Activated CD4-positive, alpha-beta T cell treated with anti-CD3 and anti-CD28 coated beads for 36 hours (primary cell): ENCODE measurements around the gene SORCS1. TPM values are rescaled to one million over a fixed set of nuclear protein-coding genes. Genes with fewer than 3 reads are reported as not detected.

Experiments used
- ATAC-seq: fragments of 200-7000 bp; cut with Tn5 transposase; one replicate; pipeline ENCODE4 v1.10.0; 2021; ENCODE audit warnings: mild to moderate bottlenecking, moderate library complexity
- CTCF ChIA-PET: fragments of 350-600 bp; sonication (Branson Sonifier 250); formaldehyde crosslinking; loops from one replicate; lab custom pipeline; 2021; ENCODE audit warnings: antibody characterized with exemption; lab: Charles Lee
- POLR2A ChIA-PET: fragments of 350-600 bp; sonication (Branson Sonifier 250); formaldehyde crosslinking; loops from one replicate; lab custom pipeline; 2021; ENCODE audit warnings: antibody characterized with exemption, inconsistent platforms; lab: Charles Lee
- DNase-seq: peaks from one replicate; pipeline ENCODE4 v3.0.0-alpha.2; 2020
- H3K27ac Mint-ChIP-seq: one replicate; pipeline ENCODE4 v1.8.0; 2021; ENCODE audit warnings: mixed read lengths
- H3K27me3 Mint-ChIP-seq: one replicate; pipeline ENCODE4 v1.8.0; 2021; ENCODE audit warnings: mixed read lengths
- H3K36me3 Mint-ChIP-seq: one replicate; pipeline ENCODE4 v1.8.0; 2021; ENCODE audit warnings: low read depth, mixed read lengths
- H3K4me1 Mint-ChIP-seq: one replicate; pipeline ENCODE4 v1.8.0; 2021; ENCODE audit warnings: mixed read lengths
- H3K4me3 Mint-ChIP-seq: one replicate; pipeline ENCODE4 v1.8.0; 2021; ENCODE audit warnings: mild to moderate bottlenecking, moderate library complexity, mixed read lengths
- H3K9me3 Mint-ChIP-seq: one replicate; pipeline ENCODE4 v1.8.0; 2021; ENCODE audit warnings: low read depth, mixed read lengths
- intact Hi-C, 2 experiments: fragments of 100-400 bp; cut with DNase I in 1 of 2; cut with micrococcal nuclease in 1 of 2; formaldehyde crosslinking; loops; one replicate each; pipeline versions ENCODE4 v1.14.2 to v1.15.1; 2022 to 2024; cut with DNase I, micrococcal nuclease
- total RNA-seq, 2 experiments: library from RNA; stranded (reverse); gene quantifications; one replicate each; pipeline ENCODE4 v1.2.3, GENCODE V29; 2021

The SORCS1 gene
- total RNA-seq, 2 experiments from 2014 or later = not detected

GRCh38 chr10:106741006-106741530, 423.4 kb downstream of the SORCS1 start:
- intact Hi-C loops = no loop called here
- no peak overlapping the region for H3K27ac Mint-ChIP-seq
- CTCF ChIA-PET = no interaction called here

DNA sequence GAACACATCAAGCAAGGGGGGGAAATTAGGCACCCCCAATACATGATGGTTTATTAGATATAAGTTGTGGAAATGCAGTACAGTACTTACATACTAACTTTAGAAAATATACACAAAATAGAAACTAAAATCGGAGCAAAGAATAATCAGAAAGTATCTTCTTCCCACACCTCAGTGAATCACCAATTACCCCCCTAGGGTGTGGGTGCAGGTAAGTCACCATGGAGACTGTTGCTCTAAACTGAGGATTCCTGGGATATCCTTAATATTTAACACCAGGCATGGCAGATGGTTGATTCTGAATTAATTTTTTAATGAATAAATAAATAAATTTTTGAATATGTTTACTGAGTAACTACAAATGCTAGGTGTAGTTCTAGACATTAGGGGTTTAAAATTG, 424.4 kb downstream of the SORCS1 start:
- no peak overlapping the region for H3K27ac Mint-ChIP-seq
- peaks cover 4% of the 10 kb centered on the region for H3K9me3 Mint-ChIP-seq
- no peaks in the 10 kb centered on the region for H3K27me3 Mint-ChIP-seq
- no peak for DNase-seq
- no peaks in the 10 kb centered on the region for H3K36me3 Mint-ChIP-seq
- no peak overlapping the region for H3K4me3 Mint-ChIP-seq
- ChIA-PET CTCF (no interaction called here), POLR2A (no interaction called here)
- intact Hi-C loops = no loop called here
- H3K4me1 Mint-ChIP-seq = no peaks in the 10 kb centered on the region
- no peak for ATAC-seq

More at GRCh38 chr10:106741006-106741530, 423.4 kb downstream of the SORCS1 start:
- Mint-ChIP-seq H3K4me3 (no peak overlapping the region), H3K9me3 (peaks cover 4% of the 10 kb centered on the region), H3K4me1 (no peaks in the 10 kb centered on the region), H3K27me3 (no peaks in the 10 kb centered on the region), H3K36me3 (no peaks in the 10 kb centered on the region)
- POLR2A ChIA-PET = no interaction called here
- ATAC-seq (no peak), DNase-seq (no peak)

DNA sequence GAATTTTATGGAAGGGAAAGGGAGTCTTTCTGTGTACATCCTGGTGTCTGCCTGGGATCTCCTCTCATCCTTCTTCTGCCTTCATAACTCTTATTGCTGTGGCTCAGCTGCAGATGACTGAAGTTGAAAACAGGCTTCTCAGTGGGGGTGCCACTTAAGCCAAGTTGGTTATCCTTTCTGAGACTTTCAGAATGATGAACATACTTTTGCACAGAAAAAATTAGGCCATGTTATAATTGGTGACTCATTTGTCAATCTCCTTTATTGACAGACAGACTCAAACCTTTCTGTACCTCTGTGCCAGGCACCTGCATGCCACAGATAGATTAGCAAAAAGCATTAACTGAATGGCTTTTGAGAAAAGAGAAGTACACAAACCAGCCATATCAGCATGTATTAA, 430.3 kb downstream of the SORCS1 start:
- POLR2A ChIA-PET = no interaction called here
- H3K27ac Mint-ChIP-seq = no peak overlapping the region
- DNase-seq = no peak
- intact Hi-C loops = no loop called here
- no peak for ATAC-seq
- no peaks in the 10 kb centered on the region for H3K4me1 Mint-ChIP-seq
- no peaks in the 10 kb centered on the region for H3K36me3 Mint-ChIP-seq
- CTCF ChIA-PET = no interaction called here
- no peak overlapping the region for H3K4me3 Mint-ChIP-seq
- peaks cover 2% of the 10 kb centered on the region for H3K9me3 Mint-ChIP-seq
- no peaks in the 10 kb centered on the region for H3K27me3 Mint-ChIP-seq

GRCh38 chr10:106728232-106728631, 436.3 kb downstream of the SORCS1 start:
- CTCF ChIA-PET = interaction anchor here (1.1 kb wide), 1 partner anchor 23 kb away, joined by 5 read pairs; no protein-coding TSS in a partner anchor
- no peak for ATAC-seq
- no peaks in the 10 kb centered on the region for H3K9me3 Mint-ChIP-seq

DNA sequence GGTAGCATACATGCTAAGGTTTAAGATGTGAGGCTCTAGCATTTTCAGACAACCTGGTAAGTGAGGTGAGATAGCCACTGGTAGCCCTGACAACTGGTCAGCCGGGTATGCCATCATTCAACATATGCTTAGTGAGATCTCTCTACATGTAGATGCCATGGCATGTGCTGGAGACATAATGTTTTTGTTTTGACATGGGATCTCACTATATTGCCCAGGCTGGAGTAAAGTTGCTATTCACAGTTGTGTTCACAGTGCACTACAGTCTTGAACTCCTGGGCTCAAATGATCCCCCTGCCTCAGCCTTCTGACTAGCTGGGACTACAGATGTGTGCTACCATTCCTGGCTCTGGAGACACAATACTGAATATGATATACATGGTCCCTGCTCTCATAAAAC, 437.3 kb downstream of the SORCS1 start:
- ATAC-seq = no peak
- H3K4me1 Mint-ChIP-seq = no peaks in the 10 kb centered on the region
- DNase-seq = no peak
- no peaks in the 10 kb centered on the region for H3K9me3 Mint-ChIP-seq
- ChIA-PET CTCF (interaction anchor here (0.6 kb wide), 1 partner anchor 302 kb away, joined by 3 read pairs; no protein-coding TSS in a partner anchor), POLR2A (no interaction called here)
- no peaks in the 10 kb centered on the region for H3K27me3 Mint-ChIP-seq
- H3K27ac Mint-ChIP-seq = no peak overlapping the region
- no peaks in the 10 kb centered on the region for H3K36me3 Mint-ChIP-seq
- intact Hi-C loops = no loop called here
- no peak overlapping the region for H3K4me3 Mint-ChIP-seq

More at GRCh38 chr10:106728232-106728631, 436.3 kb downstream of the SORCS1 start:
- intact Hi-C loops = no loop called here
- no peak for DNase-seq
- Mint-ChIP-seq H3K4me1 (no peaks in the 10 kb centered on the region), H3K27ac (no peak overlapping the region), H3K36me3 (no peaks in the 10 kb centered on the region), H3K4me3 (no peak overlapping the region), H3K27me3 (no peaks in the 10 kb centered on the region)
- POLR2A ChIA-PET = no interaction called here

GRCh38 chr10:106722524-106722923, 442.0 kb downstream of the SORCS1 start:
- ATAC-seq (no peak), DNase-seq (no peak)
- Mint-ChIP-seq H3K27ac (no peak overlapping the region), H3K27me3 (no peaks in the 10 kb centered on the region), H3K36me3 (no peaks in the 10 kb centered on the region), H3K4me3 (no peak overlapping the region), H3K9me3 (peaks cover 6% of the 10 kb centered on the region), H3K4me1 (no peaks in the 10 kb centered on the region)
- POLR2A ChIA-PET = no interaction called here
- CTCF ChIA-PET = no interaction called here
- intact Hi-C loops = no loop called here

GRCh38 chr10:106720683-106721082, 443.8 kb downstream of the SORCS1 start:
- H3K36me3 Mint-ChIP-seq = no peaks in the 10 kb centered on the region
- no peaks in the 10 kb centered on the region for H3K27me3 Mint-ChIP-seq
- no peak overlapping the region for H3K27ac Mint-ChIP-seq
- H3K4me1 Mint-ChIP-seq = no peaks in the 10 kb centered on the region
- peaks cover 6% of the 10 kb centered on the region for H3K9me3 Mint-ChIP-seq
- CTCF ChIA-PET = interaction anchor here (0.6 kb wide), 1 partner anchor 579 kb away, joined by 3 read pairs; no protein-coding TSS in a partner anchor
- intact Hi-C loops = no loop called here
- no peak for ATAC-seq
- POLR2A ChIA-PET = no interaction called here
- DNase-seq = no peak
- H3K4me3 Mint-ChIP-seq = no peak overlapping the region

DNA sequence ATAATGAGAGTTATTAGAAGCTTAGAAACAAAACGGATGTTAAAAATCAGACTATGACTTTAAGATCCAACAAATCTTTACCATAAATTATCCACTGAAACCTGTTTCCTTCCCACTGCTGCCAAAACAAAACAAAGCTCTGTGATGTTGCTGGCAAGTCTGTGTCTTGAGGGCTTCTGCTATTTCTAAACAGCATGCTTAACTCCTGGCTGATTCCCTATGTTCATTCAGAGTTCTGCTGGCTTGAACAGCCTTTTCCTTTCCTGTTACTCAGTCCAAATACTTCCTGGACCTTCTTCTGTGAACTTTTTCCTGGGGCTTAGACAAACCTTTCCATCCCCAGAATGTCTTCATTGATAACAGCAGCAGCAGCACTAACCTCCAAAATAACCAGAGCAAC, 448.1 kb downstream of the SORCS1 start:
- H3K4me3 Mint-ChIP-seq = no peak overlapping the region
- CTCF ChIA-PET = no interaction called here
- no peaks in the 10 kb centered on the region for H3K36me3 Mint-ChIP-seq

GRCh38 chr10:106714734-106715555, 449.6 kb downstream of the SORCS1 start:
- peaks cover 6% of the 10 kb centered on the region for H3K9me3 Mint-ChIP-seq
- POLR2A ChIA-PET = no interaction called here
- no peak overlapping the region for H3K27ac Mint-ChIP-seq
- intact Hi-C loops = loop anchor here in 1 of 2 experiments (10.0 kb wide), 1 partner anchor 1100 kb away; no protein-coding TSS in a partner anchor
- CTCF ChIA-PET = no interaction called here
- no peak overlapping the region for H3K4me3 Mint-ChIP-seq
- DNase-seq (no peak), ATAC-seq (no peak)
- H3K36me3 Mint-ChIP-seq = no peaks in the 10 kb centered on the region
- peaks cover 2% of the 10 kb centered on the region for H3K27me3 Mint-ChIP-seq
- H3K4me1 Mint-ChIP-seq = no peaks in the 10 kb centered on the region

More for the DNA sequence above, 448.1 kb downstream of the SORCS1 start:
- Mint-ChIP-seq H3K27me3 (no peaks in the 10 kb centered on the region), H3K9me3 (peaks cover 6% of the 10 kb centered on the region), H3K4me1 (no peaks in the 10 kb centered on the region), H3K27ac (no peak overlapping the region)
- ATAC-seq = no peak
- intact Hi-C loops = loop anchor here in 1 of 2 experiments (10.0 kb wide), 1 partner anchor 1098 kb away; no protein-coding TSS in a partner anchor
- no peak for DNase-seq
- POLR2A ChIA-PET = no interaction called here

DNA sequence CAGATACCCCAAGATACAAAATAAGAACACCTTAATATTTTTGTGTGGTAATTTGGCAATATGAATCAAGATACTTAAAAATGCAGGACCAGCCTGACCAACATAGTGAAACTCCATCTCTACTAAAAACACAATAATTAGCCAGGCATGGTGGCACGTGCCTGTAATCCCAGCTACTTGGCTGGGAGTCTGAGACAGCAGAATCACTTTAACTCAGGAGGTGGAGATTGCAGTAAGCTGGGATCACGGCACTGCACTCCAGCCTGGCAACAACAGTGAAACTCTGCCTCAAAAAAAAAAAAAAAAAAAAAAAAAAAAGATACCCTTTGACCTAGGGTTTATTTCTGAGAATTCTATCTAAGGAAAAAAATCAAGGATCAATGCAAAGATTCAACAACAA, 450.7 kb downstream of the SORCS1 start:
- Mint-ChIP-seq H3K36me3 (no peaks in the 10 kb centered on the region), H3K4me1 (no peaks in the 10 kb centered on the region), H3K27me3 (peaks cover 2% of the 10 kb centered on the region), H3K4me3 (no peak overlapping the region), H3K9me3 (peaks cover 2% of the 10 kb centered on the region), H3K27ac (no peak overlapping the region)
- ATAC-seq = no peak
- intact Hi-C loops = loop anchor here in 1 of 2 experiments (10.0 kb wide), 1 partner anchor 1101 kb away; no protein-coding TSS in a partner anchor
- POLR2A ChIA-PET = no interaction called here
- CTCF ChIA-PET = interaction anchor here (1.3 kb wide), 1 partner anchor 9 kb away, joined by 3 read pairs; no protein-coding TSS in a partner anchor
- no peak for DNase-seq

- H3K9me3 Mint-ChIP-seq = peaks cover 2% of the 10 kb centered on the region
- H3K4me1 Mint-ChIP-seq = no peaks in the 10 kb centered on the region
- POLR2A ChIA-PET = no interaction called here
- H3K4me3 Mint-ChIP-seq = no peak overlapping the region
- no peak for DNase-seq
- intact Hi-C loops = loop anchor here in 1 of 2 experiments (10.0 kb wide), 1 partner anchor 1102 kb away; no protein-coding TSS in a partner anchor
- no peak for ATAC-seq
- CTCF ChIA-PET = interaction anchor here (1.3 kb wide), 1 partner anchor 8 kb away, joined by 3 read pairs; no protein-coding TSS in a partner anchor
- no peak overlapping the region for H3K27ac Mint-ChIP-seq
- peaks cover 2% of the 10 kb centered on the region for H3K27me3 Mint-ChIP-seq
- H3K36me3 Mint-ChIP-seq = no peaks in the 10 kb centered on the region
Measured at GRCh38 chr10:106712988-106713387, 451.5 kb downstream of the SORCS1 start.
